Urothelium cell line (cell line): ENCODE results near the gene VTI1B.
"Not testable (repeated sequence)": the region's sequence is repeated elsewhere in the genome, so short reads cannot be mapped to it uniquely, and the experiment has no call there.

Experiments used
- DNase-seq: peaks from one replicate; pipeline ENCODE4 v3.0.0; 2011; ENCODE audit warnings: low spot score, mixed read lengths
- FAIRE-seq: peaks from 2 replicates; lab custom pipeline; 2011; peaks lifted over from hg19 to GRCh38; lab: Jason Lieb, UNC

Gene VTI1B, protein sequence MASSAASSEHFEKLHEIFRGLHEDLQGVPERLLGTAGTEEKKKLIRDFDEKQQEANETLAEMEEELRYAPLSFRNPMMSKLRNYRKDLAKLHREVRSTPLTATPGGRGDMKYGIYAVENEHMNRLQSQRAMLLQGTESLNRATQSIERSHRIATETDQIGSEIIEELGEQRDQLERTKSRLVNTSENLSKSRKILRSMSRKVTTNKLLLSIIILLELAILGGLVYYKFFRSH

DNA sequence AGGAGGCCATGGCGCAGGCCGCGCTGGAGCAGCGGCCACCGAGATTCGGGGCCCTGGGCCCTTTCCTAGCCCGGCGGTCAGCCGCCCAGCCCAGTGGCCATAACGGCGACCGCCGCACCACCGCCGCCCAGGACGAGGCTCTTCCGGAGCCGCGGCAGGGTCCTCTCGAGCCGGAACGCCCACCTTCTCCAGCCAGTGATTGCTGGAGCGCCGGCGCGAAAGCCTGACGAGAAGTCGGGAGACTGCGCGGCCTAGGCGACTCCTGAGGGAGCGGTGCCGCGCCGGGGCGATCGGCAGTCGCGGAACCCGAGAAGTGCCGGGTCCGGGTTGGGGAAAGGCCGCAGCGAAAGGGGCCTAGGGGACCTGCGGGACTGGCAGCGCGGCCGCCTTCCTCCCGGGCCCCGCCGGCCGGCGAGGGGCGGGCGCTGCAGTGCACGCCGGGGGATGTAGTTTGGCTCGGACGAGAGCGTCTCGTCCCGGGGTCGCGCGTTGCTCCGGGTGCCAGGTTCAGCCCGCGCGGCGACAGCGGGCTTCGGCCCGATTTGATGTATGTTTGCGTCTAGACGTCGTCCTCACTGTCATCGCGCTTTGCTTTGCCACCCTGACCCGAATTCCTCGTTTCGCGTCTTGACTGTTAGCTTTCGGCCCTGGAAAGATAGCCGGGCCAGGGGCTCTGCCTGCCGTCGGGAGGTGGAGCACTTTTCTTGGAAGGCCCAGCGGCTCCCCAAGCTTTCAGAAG lies at the start of gene VTI1B:
VTI1B (minus strand) TSS at position 153 of the 739 bp plus-strand sequence; CDS start at position 10, 143 bp downstream.
- peak; percentile 95 for FAIRE-seq
- DNase-seq, result peak; percentile 98

DNA sequence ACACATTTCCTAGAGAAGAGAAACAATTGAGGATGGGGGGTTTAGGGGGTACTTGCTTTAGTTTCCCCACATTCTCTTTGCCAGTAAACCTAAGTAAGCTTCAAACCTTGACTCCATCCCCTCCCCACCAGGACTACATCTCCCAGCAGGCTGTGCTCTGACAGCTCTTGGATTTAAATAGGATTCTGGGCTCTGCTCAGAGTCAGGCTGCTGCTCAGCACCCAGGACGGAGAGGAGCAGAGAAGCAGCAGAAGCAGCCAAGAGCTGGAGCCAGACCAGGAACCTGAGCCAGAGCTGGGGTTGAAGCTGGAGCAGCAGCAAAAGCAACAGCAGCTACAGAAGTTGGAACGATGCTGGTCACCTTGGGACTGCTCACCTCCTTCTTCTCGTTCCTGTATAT lies 47.9 kb upstream of the VTI1B start:
- DNase-seq (no peak), FAIRE-seq (peak; percentile 9)

DNA sequence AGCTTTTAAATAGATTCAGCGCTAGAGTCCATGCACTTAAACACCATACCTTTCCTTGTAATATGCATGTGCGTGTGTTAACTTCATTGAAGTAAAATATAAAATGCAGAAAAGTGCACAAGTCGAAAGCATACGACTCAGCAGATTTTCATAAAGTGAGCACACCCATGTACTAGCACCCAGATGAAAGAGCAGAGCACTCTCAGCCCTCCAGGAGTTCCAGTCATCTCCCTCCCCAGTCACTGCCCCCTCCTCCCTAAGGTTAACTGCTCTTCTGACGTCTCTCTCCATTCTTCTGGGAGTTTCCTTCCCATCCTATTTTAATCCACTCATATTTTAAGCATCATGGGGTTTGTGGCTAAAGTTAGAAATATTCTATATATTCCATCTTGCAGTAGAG lies 47.4 kb upstream of the VTI1B start:
- FAIRE-seq (peak; percentile 70), DNase-seq (no peak)

DNA sequence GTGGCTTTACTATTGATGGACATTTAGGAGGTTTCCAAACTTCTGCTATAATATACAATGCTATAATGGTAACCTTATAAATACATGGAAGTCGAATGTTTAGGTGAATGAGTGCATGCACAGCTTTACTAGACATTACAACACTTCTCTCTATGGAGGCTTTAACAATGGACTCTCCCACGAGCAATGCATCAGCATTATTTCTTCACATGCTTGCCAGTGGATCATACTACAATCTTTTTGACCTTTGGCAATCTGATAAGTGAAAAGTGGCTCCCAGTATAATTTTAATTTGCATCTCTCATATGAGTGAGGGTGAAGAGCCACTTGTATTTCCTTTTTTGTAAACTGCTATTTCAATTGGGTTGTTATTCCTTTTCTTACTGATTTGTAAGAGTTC lies 45.4 kb upstream of the VTI1B start:
- DNase-seq (no peak), FAIRE-seq (no peak)

DNA sequence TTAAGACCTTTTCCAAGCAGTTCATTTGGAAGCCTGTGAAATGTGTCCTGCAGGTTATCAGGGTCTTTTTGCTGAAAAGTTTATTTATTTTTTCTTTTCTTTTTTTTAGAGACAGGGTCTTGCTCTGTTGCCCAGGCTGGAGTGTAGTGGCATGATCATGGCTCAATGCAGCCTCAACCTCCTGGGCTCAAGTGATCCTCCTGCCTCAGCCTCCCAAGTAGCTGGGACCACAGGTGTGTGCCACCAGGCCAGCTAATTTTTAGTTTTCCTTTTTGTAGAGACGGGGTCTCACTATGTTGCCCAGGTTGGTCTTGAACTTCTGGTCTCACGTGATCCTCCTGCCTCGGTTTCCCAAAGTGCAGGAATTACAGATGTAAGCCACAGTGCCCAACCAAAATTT lies 45.0 kb upstream of the VTI1B start:
- DNase-seq, FAIRE-seq: not testable (repeated sequence)

DNA sequence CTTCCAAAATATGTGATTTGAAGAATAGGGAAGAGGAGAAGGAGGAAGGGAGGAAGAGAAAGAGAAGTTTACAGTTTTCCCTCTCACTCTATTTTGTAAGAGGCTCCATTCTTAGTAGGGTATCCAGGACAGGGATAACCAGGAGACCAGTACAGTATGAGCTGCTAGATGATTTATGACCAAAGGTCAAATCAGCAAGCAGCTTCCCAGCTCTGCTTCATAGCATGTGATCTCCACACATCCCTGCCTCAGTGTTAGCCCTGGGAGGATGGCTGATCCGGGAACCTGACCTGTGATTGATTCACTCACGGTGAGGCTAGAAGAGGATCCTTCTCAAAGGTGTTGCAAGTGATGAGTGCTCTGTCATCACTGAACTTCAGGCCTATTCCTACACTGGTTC lies 43.8 kb upstream of the VTI1B start:
- FAIRE-seq, result peak; percentile 20
- no peak for DNase-seq

DNA sequence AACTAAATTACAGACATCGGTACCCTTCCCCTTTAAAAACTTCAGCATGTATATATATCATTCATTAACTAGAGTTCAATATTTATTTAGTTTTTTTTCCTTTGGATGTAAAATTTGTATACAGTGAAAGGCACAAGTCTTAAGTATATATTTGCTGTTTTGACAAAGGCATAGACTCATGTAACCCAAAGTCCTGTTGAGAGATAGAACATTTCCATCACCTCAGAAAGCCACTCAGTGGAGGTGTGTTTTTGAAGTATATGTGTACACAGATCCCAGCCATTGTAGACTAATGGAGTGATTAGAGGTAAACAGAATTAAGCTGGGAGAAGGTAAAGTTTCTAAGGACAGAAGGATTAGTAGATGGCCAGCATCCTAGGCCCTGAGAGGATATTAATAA lies 42.6 kb upstream of the VTI1B start:
- DNase-seq, result no peak

DNA sequence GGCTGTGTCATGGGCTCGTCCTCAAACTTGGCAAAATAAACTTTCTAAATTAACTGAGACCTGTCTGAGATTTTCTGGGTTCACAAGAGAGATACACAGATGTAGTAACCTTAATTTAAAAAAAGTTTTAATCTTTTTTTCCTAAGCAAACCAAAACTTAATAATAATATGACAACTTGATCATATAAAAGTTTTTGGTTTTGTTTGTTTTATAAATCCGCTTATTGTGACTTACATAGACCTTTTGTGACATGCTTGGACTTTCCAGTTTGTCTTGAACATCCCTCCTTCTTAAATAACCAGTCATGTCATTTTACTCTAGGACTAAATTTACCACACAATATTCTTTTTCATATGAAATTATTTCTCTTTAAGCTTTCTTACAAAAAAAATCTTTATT lies 35.8 kb upstream of the VTI1B start:
- FAIRE-seq, result no peak
- no peak for DNase-seq

More for the DNA sequence above, 42.6 kb upstream of the VTI1B start:
- peak; percentile 56 for FAIRE-seq

DNA sequence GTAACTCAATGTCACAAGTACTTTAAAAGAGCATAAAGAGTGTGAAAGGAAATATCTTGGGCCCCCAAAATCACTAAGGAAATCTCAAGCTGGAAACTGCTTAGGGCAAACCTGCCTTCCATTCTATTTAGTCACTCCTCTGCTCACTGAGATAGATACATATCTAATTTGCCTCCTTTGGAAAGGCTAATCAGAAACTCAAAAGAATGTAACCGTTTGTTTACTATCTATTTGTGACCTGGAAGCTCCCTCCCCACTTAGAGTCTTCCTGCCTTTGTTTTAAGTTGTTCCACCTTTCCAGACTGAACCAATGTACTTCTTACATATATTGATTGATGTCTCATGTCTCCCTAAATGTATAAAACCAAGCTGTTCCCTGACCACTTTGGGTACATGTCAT lies 35.4 kb upstream of the VTI1B start:
- FAIRE-seq, result peak; percentile 73
- not testable (repeated sequence) for DNase-seq

DNA sequence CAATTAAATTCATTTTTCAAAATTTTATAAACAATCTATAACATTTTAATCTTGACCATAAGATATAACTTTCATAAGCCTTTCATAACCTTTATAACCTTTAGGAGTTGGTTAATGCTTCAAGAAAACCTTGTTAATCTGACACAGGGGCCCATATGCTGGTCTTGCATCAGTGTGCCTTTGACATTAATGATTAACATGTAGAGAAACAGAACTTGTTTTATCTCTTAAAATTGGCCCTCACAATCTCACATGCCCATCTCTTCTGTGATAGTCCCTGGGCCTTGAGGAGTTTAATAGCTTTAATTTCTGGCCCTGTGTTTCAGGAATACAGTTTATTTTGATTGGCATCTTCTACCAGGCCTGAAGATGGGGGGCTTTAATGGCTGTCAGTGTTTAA lies 34.9 kb upstream of the VTI1B start:
- peak; percentile 17 for FAIRE-seq
- DNase-seq, result not testable (repeated sequence)

DNA sequence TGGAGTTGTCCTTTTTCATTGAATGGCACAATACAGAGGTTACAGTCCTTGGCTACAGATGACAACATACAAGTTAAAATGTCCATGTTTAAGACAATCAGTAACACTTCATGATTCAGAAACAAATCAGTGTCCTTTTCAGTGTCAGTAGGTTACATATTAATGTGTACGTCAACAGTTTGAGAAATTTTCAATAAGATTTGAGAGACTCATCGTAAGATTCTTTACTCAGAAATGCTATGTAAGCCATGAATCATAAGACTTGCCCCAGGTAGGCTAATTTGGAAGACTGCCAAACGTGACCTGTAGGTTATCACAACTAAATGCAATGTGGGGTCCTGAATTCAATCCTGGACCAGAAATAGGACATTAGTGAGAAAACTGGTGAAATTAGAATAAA lies 30.8 kb upstream of the VTI1B start:
- no peak for DNase-seq
- no peak for FAIRE-seq

DNA sequence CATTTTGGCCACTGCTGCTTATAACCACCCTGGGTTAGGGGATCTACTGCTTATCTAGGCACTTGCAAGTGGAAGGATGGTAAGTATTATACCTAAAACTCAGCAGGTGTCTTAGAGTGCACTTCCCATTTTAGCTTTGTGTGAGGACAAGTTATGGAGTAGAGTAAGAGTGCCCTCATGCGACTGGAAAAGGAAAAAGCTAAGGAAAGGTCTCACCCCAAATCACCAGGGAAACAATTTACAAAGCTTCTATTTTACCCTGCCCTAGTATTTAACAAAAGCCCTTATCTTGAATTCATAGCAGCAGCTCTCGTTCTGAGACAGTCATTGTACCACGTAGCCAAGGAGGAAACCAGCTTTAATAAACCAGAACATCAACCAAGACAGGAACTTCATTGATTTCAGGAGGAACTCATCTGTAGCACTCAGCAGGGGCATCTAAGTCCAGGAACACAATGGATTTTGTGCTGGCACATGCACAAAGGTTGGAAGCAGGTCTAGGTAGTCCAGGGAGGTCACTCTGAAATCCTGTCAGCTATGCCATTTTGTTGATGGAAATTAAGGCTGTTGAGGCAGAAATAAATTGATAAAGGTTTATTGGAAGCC lies 30.2 kb upstream of the VTI1B start:
- FAIRE-seq, result peak; percentile 94
- peak; percentile 80 for DNase-seq

DNA sequence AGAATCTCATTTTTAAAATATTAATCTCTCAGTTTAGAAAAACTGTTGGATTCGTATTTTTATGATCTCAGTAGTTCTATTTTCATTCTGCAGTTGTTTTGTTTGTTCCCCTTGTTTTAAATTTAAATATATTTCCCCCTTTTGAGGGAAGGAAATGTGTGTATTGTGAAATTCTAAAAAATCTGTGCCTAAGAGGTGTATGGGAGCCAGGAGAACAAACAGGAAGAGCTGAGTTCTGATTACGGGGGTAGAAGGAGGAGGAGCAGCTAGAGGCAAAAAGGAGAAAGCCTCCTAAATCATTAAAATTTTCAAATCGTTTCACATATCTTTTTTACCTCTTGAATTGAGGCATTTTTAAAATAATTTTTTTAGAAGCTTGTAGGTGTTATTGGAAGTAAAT lies 29.6 kb upstream of the VTI1B start:
- no peak for DNase-seq
- FAIRE-seq, result no peak

DNA sequence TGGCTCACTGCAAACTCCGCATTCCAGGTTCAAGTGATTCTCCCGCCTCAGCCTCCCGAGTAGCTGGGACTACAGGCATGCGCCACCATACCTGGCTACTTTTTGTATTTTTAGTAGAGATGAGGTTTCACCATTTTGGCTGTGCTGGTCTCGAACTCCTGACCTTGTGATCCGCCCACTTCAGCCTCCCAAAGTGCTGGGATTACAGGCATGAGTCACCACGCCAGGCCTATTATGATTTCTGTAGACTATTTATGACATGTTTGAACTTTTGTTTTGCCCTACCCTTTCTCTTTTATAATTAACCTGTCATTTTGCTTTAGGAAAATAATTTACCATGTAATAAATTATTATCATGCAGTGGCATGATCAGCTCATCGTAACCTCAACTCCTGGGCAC lies 27.1 kb upstream of the VTI1B start, which contains the start of gene RDH12:
RDH12 (plus strand) TSS at position 395 of the 400 bp plus-strand sequence. CDS start 20,757 bp downstream, outside the sequence.
- DNase-seq, FAIRE-seq: not testable (repeated sequence)

DNA sequence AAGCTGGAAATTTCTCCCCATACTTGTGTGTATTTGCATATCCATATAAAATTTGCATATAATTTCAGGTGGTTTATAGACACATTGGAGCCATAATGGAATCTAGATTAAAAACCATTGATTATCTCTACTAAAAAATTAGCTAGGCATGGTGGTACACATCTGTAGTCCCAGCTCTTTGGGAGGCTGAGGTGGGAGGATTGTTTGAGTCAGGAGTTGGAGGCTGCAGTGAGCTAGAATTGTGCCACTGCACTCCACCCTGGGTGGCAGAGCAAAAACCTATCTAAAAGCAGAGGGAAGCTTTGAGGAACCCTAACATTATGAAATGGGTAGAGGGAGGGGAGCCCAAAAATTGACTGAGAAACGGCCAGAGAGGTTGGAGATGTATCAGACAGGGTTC lies 23.7 kb upstream of the VTI1B start:
- no peak for DNase-seq
- no peak for FAIRE-seq

DNA sequence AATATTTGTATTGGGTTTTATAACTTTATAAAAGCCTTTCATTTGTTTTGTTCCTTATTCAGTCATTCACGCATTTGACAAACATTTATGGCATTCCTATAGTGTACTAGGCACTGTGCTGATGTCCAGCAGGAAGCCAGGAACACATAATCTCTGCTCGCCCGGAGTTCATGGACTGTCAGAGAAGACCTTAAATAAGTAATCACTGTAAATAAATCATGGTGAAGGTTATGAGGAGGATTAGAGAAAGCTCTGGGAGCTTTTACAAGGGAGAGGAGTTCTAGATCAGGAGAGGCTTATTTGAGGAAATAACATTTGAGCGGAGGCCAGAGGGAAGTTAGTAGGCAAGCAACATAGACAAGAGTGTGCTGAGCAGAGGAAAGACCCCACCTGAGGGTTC lies 22.6 kb upstream of the VTI1B start:
- FAIRE-seq (no peak), DNase-seq (no peak)

DNA sequence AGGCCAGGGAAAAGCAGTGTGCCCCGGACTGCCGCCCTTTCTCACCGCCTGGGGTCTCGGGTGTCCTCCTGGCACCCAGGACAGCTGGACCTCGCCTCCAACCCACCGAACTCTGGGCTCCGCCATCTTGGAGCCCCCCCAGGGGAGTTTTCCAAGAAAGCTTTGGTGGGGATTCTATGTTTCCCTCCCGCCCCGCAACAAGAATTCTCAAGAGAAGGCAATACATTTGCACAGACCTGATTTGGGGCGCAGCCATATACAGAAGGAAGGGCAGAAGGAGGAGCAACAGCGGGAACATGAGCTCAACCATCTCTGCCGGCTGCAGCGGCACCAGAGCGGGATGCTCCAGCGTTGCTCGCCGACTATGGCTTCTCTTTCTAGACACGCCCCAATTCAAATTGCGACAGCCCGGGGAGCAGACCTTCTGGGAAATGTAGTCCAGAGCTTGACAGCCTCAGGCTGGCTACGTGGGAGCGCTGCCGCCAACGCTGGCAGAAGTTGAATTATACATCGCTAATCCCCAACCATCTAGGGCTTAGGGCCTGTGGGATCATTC lies 21.0 kb upstream of the VTI1B start, which contains the start of gene RDH11:
RDH11 (minus strand) TSS at position 371 of the 556 bp plus-strand sequence; CDS start at position 310, 61 bp downstream.
- FAIRE-seq (peak; percentile 42), DNase-seq (peak; percentile 98)

DNA sequence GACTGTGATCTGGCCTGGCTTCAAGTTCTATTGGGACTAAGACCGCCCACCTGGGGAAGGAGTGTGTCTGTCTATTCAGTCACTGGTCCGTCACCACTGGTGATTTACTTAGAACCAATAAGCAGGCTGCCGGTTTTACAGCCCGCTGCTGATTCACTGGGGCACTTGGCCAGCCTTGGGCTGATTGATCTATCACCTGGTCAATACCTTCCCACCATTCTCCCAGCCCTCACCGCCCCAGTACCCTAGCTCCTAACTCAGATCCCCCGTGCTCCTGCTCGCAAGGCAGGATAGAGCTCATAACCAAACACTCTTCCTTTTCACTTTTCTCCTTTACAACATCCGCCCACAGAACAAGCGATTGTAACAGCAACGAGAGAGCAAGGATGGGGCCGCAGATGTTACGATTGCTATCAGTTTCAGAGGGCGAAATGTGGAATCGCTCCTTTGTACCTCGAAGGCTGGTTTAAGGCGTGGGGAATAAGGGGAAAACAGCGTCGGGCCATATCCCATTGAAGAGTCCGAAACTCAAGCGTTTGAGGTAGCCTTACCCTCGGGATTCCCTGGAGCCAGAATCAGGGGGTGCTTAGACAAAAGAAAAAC lies 20.5 kb upstream of the VTI1B start:
- DNase-seq (peak; percentile 97), FAIRE-seq (peak; percentile 98)

DNA sequence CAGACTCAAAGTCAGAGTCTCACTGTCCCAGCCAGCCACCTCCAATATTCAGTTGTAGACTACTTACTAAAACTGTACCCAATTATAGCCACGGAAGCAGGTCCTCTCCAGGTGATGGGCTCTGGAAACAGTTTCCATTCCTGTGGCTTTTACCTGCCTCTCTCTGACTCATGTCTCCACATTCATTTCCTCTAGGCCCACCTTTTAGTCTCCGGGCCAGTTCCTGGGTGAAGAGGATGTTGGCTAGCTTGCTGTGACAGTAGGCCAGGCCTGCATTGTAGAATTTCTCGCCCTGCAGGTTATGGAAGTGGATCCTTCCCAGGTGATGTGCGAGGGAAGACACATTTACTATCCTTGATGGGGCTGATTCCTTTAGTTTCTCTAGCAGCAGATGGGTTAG lies 15.6 kb upstream of the VTI1B start:
- DNase-seq (no peak), FAIRE-seq (peak; percentile 63)

DNA sequence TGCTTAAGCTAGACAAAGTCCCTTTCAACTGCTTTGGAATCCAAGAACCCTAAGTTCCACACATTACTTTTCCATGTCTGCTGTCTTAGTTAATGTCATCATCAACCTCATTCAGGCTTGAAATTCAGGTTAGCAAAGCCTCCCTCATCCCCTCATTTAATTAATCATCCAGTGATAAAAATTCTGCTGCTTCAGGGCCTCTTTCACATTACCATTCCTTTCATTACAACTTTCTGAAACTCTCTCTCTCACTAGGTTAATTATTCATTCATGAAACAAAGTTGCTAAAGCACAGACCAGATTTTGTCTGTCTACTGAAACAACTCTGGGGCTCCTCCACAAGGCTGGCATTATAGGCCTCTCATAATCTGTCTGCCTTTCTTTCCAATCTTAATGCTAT lies 9.4 kb upstream of the VTI1B start:
- FAIRE-seq, result no peak

DNA sequence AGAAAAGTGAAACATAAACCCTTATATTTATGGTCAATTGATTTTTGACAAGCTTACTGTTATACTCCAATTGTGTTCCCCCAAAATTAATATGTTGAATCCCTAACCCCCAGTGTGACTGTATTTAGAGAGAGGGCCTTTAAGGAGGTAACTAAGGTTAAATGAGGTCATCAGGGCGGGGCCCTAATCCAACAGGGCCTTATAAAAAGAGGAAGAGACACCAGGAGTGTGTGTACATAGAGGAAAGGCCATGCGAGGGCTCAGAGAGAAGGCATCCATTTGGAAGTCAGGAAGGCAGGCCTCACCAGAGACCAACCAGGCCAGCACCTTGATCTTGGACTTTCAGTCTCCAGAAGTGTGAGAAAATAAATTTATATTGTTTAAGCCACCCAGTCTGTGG lies 6.5 kb upstream of the VTI1B start:
- FAIRE-seq, result no peak
- no peak for DNase-seq

More for the DNA sequence above, 9.4 kb upstream of the VTI1B start:
- DNase-seq, result no peak
